HG03175 (cell line): ENCODE data around the gene MED25.

Experiments used
- ATAC-seq: cut with Tn5 transposase; IDR thresholded peaks from one replicate; pipeline ENCODE4 v1.9.1; 2021; ENCODE audit warnings: mild to moderate bottlenecking, moderate library complexity; ENCODE audit not compliant: unreplicated experiment

Gene MED25

DNA sequence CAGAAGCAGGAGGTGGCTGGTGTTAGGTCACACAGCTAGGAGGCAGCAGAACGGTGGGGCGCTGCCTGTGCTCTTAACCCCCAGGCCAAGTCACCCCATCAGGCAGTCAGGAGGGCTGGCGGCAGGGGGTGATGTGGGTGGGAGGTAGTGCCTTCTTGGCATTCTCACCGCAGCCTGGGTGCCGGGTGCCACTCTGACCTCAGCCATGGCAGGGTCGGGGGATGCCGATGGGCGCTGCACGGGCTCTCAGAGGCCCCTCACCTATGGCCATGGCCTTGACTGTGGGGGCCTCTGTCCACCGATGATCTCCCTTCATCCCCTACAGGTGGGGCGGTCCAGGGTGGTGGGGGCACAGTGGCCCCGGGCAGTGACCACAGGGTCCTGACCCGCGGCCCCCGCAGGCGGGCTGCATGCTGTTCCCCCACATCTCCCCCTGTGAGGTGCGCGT lies 38.5 kb downstream of the MED25 start:
- ATAC-seq, result no peak

DNA sequence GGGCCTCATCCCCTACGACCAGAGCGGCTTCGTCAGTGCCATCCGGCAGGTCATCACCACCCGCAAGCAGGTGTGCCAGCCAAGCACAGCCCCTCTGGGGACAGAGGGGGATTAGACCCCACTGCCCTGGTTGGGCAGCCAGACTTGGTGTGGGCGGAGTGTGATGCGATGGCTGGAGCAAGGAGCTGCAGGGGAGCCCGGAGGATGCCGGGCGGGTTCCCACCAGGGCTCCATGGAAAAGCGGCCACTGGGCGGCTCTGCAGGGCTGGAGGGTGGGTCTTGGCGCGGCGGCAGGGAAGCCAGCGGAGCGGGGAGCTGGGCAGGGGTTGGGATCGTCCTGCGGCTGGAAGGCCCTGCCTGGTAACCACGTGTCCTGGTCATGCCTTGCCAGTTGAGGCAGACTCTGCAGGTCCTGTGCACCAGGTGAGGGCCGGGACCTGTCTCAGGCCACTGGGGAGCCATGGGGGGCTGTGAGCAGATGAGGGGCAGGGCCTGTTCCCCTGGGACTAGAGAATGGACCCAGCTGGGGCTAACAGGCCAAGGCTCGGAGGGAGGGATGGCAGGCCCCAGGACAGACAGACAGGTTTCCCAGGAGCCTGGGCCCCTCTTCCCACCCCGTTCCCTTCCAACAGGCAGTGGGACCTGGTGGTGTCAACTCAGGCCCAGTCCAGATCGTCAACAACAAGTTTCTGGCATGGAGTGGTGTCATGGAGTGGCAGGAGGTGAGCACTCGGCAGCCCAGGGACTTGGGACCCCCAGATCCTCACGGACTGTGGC lies 39.2 kb downstream of the MED25 start:
- ATAC-seq, result no peak

DNA sequence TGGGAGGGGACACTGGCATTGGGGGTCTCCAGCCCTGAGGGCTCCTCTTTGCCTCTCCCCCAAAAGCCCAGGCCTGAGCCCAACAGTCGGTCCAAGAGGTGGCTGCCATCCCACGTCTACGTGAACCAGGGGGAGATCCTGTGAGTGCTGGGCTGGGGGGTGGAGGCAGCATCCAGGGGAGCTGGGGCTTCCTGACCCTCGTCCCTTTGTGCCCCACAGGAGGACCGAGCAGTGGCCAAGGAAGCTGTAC lies 39.7 kb downstream of the MED25 start:
- no peak for ATAC-seq

DNA sequence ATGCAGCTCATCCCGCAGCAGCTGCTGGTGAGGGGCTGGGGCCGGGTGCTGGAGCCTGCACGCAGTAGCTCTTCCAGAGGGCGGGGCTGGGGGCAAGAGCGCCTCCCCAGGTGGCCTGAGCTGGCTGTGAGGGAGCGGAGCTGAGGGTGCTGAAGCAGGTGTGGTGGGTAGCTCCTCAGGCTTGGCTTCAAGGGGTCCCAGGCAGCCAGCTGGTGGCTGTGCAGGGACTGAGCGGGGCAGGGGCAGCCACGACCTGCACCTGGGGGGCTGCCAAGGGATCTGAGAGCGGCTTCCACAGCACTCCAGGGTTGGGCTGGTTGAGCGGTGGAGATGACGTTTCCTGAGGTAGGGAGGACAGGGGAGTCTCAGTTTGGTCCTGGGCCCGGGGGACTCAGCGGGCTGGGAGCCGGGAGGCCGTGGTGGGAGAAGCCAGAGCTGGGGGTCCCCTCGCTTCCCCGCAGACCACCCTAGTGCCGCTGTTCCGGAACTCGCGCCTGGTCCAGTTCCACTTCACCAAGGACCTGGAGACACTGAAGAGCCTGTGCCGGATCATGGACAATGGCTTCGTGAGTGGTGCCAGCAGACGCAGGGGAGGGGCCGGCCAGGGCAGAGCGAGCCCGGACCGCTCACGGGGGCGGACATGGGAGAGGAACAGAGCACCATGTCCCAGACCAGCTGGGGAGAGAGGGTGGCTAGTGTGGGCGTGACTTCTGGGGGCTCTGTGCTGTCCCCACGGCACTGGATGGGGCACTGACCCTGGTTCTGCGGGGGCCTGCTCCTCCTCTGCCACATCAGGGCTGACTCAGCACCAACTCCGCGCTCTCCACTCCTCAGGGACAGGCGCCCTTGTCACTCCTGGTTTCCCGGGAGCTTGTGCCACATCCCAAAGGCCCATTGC lies 40.2 kb downstream of the MED25 start:
- no peak for ATAC-seq

DNA sequence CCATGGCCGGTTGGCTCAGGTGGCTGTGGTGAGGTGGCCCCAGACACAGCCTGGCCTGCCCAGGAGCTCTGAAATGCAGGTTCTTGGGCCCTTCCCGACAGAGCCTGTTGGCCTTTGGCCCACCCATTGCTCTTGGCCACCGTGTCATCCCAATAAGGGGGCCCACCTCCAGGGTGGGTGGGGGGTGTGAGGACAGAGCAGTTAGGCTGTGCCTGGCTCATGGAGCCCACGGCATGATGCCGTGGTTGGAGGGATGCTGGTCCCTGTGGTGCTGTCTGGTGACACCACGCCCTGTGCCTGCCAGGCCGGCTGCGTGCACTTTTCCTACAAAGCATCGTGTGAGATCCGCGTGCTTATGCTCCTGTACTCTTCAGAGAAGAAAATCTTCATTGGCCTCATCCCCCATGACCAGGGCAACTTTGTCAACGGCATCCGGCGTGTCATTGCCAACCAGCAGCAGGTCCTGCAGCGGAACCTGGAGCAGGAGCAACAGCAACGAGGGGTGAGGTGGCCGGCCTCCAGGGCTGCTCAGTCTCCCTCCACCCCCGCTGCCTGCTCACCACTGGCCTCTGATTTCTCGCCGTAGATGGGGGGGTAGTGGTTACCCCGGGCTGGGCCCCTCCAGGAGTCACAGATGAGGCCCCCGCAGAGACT lies 41.7 kb downstream of the MED25 start:
- no peak for ATAC-seq

DNA sequence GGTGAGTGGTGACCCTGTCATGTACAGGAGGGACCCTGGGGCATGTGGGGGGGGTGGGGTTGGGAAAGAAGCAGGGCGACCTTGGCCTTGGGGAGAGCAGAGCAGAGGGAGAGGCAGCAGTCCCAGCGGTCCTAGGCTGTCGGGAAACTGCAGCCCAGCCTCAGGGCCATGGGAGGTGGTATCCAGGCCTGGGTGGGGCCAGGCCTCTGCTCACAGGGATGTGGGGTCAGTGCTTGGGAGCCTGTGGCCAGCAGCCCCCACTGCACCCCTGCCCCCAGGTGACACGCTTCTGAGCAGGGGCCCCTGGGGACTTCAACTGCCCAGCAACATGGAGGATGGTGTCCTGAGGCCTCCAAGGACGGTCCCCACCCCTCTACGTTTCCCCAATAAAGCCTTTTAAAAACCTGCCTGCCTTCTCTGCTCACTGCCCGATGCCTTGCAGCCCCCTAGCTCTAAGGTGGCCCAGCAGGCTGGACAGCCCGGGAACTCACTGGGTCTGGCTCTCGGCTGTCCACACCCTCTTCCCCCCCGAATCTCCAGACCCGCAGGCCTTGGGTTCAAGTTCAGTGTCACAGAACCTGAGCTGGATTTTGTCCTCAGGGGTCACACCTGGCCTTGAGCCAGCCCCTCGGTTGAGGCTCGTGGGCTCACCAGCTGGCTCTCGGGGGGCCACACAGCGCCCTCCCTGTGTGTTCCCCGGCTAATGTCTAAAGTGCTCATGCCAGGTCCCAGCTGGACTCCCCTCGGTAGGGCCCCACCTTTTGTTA lies 42.4 kb downstream of the MED25 start:
- no peak for ATAC-seq

DNA sequence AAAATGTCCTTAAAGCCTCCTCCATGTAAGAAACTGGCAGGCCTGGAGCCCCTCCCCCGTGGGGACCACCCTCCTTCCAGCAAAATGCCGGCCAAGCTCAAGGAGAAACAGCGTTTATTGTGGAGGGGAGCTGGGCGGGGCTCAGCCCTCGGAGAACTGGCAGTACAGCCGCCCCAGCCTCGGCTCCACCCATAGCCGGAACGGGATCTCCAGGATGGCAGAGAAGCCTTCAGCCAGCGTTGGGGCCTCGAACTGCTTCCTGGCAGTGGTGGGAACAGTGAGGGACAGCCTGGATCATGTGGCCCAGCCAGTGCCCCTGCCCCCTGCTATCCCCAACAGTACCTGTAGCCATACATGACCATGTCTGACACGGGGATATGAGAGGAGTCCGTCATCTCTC lies 43.0 kb downstream of the MED25 start:
- no peak for ATAC-seq

DNA sequence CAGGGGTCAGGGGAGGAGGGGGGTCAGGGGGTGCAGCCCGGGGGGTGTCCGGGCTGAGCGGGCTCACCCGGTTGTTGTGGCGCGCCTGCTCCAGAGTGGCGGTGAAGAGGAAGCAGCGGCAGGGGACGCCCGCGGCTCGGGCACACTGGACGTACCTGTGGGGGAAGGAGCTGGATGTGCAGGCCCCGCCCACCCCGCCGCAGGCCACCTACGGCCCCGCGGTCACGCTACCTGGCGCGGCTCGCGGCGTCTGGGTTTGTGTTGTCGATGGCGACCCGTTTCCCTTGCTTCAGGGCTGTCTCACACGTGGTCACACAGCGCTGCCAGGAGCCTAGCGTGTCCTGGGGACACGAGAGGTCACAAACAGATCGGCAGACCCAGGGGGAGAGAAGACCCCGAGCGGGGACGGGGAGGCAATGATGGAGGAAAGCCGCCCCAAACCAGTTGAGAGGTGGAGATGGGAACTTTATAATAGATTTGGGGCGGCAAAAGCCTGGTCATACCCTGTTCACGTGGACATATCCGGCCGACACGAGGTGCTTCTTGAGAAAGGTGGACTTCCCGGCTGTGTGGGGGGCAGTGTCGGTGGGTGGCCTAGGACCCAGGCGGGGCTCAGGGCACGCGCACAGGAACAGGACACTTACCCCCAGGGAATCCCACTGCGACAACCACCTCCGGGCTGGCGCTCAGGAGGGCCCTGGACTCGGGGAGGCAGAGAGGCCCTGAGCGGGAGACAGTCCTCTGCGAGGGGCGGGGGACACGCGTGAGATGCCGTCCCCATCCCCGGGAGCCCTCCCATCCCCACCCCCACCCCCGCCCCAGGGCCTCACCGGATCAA lies 43.7 kb downstream of the MED25 start:
- ATAC-seq, result no peak

DNA sequence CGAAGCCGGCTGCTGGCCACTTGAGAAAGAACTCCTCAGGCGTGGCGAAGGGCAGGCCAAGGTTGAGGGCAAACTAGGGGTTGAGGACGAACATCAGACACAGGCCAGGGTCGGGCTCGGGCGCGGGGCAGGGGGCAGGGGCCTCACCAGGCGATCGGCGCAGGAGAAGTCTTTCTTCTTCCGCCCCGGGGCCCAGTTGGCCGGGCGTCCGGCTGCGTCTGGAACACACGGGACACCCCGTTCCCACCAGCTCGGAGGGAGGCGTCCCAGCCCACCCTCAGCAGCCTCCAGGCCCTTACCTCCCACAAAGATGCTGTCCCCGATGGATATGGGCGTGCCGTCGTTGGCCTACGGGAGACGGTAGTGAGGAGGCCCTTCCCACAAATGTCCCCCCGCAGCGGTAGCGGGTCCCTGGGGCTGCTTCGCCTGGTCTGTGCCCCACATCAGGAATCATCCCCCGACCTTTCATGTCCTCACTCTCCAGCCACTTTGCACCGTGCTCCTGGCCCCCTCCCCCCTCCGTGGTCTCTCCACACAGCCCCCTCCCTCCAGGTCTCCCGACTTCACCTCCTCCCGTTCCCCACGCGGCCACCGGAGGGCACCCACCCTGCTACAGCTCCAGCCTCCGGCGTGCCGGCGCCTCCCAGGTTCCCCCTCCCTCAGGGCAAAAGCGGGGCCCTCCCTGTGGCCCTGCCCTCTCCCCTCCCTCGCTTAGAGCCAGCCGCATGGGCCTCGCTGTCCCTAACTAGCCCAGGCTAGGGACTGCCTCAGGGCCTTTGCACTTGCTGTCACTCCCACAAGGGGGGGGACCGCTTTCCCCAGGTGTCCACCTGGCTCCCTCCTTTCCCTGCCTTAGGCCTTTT lies 44.5 kb downstream of the MED25 start:
- ATAC-seq, result no peak

DNA sequence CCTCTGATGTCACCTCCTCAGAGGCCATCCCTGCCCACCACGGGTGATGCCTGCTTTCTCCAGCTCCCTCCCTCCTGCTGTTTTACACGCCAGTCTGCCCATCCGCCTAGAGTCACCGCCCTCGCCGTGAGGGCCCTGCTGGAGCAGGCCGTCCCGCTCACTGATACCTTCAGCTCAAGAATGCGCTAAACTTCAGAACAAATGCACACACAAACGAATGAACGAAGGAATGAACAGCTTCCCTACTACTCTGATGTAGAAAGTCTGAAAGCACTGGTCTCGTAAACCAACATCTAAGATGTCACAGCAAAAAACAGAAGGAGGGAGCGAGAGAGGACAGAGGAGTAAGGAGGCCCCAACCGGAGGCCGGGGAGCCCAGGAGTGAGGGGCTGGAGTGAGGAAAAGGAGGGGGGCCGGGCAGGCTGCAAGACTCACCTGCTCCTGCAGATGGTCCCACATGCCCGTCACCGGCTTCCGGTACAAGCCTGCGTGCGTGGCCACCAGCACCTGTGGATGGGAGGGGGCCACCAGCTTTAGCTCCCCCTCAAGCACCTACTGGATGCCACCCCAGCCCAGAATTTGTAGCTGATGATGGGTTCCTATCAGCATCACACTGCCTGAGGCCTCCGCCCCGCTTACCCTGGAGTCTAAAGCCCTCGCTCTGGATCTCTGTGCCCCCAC lies 45.3 kb downstream of the MED25 start:
- ATAC-seq, result no peak

DNA sequence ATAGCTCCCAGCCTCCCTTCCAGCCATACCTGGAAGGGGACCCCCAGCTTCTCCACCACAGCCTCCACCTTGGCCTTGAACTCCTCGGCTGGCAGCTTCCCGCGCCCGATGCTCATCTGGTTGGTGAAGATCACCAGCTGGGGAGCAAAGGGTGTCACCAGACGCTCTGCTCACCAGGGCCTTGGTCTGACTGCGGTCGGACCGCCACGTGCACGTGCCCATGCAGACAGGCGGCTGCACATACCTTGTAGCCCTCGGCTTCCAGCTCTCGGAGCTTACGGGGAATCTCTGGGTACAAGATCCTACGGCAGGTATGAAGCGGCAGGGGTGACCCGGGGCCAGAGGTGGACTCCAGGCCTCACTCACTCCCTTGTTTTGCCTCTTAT lies 45.8 kb downstream of the MED25 start:
- ATAC-seq, result no peak

DNA sequence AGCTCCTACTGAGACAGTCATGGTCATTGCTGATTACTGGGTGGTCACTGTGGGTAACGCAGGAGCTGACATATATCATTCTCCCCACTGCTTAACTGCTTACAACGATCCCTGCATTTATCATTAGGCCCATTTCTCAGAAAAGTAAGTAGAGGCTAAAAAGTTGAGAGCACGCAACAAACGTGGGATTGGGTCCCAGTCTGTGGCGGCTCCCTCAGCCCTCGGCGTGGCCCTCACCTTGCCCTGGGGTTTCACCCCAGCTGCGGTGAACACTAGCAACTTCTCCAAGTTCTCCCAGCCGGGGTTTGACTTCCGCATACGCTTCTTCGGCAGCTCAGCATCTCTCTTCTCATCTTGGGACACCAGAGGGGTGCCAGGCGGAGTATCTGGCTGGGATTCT lies 46.8 kb downstream of the MED25 start:
- ATAC-seq, result no peak

DNA sequence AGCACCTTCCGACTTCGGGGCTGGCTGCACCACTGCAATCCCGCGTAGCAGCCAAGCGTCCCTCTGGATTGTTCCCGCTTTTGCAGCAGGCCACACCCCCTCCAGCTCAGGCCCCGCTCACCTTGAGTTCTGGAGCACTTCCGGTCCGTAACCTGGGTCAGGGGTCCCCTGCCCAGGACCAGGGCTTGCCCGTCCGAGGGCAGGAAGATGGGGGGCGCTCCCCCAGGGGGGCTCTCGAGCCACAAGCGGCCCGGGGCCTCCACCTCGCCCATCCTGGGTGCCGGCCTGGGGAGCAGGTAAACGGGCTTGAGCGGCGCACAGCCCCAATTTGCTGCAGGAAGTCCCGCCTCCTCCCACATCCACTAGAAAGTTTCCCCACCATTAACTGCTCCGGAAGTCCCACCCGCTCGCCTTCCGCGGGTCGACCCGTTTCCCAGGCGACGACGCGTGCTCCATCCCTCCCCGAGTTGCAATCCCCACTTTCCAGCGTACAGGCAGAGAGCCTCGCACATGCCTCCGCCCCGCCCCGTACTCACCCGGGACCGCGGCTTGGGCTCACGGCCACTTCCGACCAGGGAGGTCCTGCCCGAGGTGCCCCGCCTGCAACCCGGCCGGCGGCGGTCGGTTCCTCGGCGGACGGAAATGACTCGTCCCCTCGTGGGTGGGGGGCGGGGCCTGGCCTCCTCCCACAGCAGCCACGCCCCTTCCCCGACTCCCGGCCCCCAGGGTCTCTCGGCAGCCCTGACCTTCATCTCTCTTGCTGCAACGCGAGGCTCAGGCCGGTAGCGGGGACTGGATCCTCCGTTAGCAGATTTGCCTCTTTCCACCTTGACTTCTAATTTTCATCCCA lies 49.1 kb downstream of the MED25 start, which contains the start of gene PNKP:
TSS of gene PNKP (minus strand) at position 644 of the 850 bp plus-strand sequence. CDS start at position 272, 372 bp downstream.
- peak; percentile 41 for ATAC-seq

DNA sequence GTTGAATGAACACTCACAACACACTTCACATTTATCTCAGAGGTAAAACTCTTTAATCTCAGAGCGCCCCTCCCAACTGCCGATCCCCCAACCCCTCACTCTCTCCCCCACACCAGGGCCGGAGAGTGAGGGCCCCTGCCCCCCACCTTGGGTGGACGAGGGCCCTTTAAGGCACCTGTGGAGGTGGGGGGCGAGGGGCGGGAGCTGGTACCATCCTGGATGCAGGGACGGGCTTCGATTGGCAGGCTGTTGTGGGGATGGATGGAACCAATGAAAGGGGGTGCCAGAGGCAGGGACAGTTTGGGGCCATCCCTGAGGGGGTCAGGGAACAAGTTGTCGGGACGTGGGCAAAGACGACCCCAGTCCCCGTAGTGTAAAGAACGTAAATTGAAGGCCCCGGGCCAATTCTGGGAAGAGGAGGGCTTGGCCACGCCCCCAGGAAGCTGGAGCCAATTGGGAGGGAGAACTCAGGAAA lies 51.0 kb downstream of the MED25 start:
- peak; percentile 2 for ATAC-seq

DNA sequence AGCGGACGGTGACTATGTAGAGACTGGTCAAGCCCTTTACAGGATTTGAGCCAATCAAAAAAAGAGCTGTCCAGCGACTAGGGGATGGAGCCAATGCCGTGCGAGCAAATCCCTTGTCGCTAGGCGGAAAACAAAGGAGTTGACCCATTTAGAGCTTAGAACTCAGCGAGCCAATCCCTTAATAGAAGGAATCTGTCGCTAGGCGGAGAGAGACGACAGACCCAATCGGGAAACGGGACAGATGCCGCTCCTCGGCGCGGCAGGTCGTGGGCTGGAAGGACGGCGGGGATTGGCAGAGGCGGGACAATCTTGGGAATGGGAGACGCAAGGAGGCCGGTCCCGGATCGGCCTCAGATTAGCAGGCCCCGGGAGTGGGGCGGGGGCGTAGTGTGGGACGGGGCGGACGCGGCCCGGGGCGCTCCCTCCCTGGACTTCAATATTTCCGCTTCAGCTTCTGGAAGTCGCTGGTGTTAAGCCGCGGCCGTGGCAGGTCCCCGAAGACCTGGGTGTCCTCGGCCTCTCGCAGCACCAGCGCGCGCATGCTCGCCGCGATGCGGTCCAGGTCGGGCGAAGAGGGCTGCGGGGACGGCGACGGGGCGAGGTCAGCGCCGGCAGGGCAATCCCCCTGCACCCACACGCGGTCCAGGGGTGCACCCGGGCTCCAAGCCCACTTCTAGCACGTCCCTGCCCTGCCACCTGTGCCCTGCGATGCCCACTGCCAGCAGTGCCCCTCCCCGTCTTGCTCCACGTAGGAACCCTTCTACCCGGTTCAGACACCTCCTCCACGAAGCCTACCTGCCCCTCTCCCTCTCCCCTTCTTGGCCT lies 51.6 kb downstream of the MED25 start:
- ATAC-seq, result peak; percentile 77

DNA sequence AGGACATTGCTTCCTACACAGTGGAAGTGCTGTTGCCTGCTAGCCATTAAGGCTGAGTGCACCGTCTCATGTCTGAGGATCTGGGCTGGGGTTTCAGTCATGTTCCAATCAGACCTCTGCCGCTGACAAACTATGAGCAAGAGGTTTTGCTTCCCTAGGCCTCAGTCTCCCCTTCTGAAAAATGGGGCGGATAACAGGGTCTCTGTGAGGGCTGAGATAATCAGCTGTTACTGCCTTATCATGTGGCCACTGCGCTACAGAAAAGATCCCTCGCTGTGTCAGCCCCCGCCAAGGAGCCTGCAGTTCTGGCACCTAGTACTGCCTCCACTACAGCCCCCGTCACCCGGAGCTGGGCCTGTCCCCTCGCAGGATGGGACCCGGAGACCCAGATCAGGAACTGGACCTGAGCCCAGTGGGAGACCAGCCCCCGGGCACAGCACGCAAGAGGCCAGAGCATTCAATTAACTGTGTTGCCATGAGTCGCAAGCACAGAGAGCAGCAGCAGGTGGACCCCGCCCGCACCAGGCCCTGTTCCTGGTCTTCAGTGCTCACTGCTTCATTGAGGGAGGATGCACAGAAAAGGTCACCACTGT lies 52.3 kb downstream of the MED25 start:
- no peak for ATAC-seq
